ENCODE data around the gene SF3A2.

- TF ChIP-seq POLR2A (IDR thresholded peaks at IDR 0.05) (no peak), CTCF (IDR thresholded peaks at IDR 0.05) (no peak)
Observed at GRCh38 chr19:2240881-2241760, 4.5 kb downstream of the SF3A2 start.
